ENCODE results near the gene AUTS2. TPM values are rescaled to one million over a fixed set of nuclear protein-coding genes. Genes with fewer than 3 reads are reported as not detected.

AUTS2 gene
- total RNA-seq (ENCODE audit: insufficient read depth, low replicate concordance), result 49.8 TPM

GRCh38 chr7:69598081-69598486 is at the start of gene AUTS2:
TSS of gene AUTS2 (plus strand) at chr7:69598475. CDS start at chr7:69599654, 1,179 bp downstream.
- peak; percentile 96 for DNase-seq (ENCODE audit: low spot score)

- DNase-seq (ENCODE audit: low spot score), result no peak
Observed at GRCh38 chr7:69550991-69551390, 47.3 kb upstream of the AUTS2 start.

- no peak for DNase-seq (ENCODE audit: low spot score)
Observed at GRCh38 chr7:69553190-69553589, 45.1 kb upstream of the AUTS2 start.

- no peak for DNase-seq (ENCODE audit: low spot score)
Observed at GRCh38 chr7:69561266-69561960, 36.9 kb upstream of the AUTS2 start.

GRCh38 chr7:69564454-69565417 is 33.5 kb upstream of the AUTS2 start:
- peak; percentile 85 for DNase-seq (ENCODE audit: low spot score)

- DNase-seq (ENCODE audit: low spot score), result no peak
Observed at GRCh38 chr7:69567800-69568199, 30.5 kb upstream of the AUTS2 start.

- DNase-seq (ENCODE audit: low spot score), result no peak
Observed at GRCh38 chr7:69568266-69568665, 30.0 kb upstream of the AUTS2 start.

- DNase-seq (ENCODE audit: low spot score), result no peak
Observed at GRCh38 chr7:69575651-69576050, 22.6 kb upstream of the AUTS2 start.

- DNase-seq (ENCODE audit: low spot score), result no peak
Observed at GRCh38 chr7:69577221-69577620, 21.1 kb upstream of the AUTS2 start.

GRCh38 chr7:69585169-69585568 is 13.1 kb upstream of the AUTS2 start:
- DNase-seq (ENCODE audit: low spot score), result no peak

- DNase-seq (ENCODE audit: low spot score), result no peak
Observed at GRCh38 chr7:69586321-69586720, 12.0 kb upstream of the AUTS2 start.

- DNase-seq (ENCODE audit: low spot score), result no peak
Observed at GRCh38 chr7:69588773-69589172, 9.5 kb upstream of the AUTS2 start.

GRCh38 chr7:69591805-69592204 is 6.5 kb upstream of the AUTS2 start:
- DNase-seq (ENCODE audit: low spot score), result no peak

- no peak for DNase-seq (ENCODE audit: low spot score)
Observed at GRCh38 chr7:69593511-69593910, 4.8 kb upstream of the AUTS2 start.

- DNase-seq (ENCODE audit: low spot score), result no peak
Observed at GRCh38 chr7:69595415-69595814, 2.9 kb upstream of the AUTS2 start.

- no peak for DNase-seq (ENCODE audit: low spot score)
Observed at GRCh38 chr7:69596056-69596455, 2.2 kb upstream of the AUTS2 start.

GRCh38 chr7:69596723-69597277 is 1.5 kb upstream of the AUTS2 start:
- no peak for DNase-seq (ENCODE audit: low spot score)

GRCh38 chr7:69597278-69598076 is 798 bp upstream of the AUTS2 start:
- DNase-seq (ENCODE audit: low spot score), result peak; percentile 47

GRCh38 chr7:69598487-69599285 is 411 bp downstream of the AUTS2 start:
- DNase-seq (ENCODE audit: low spot score), result peak; percentile 50

- DNase-seq (ENCODE audit: low spot score), result peak; percentile 32
Observed at GRCh38 chr7:69599286-69599954, 1.1 kb downstream of the AUTS2 start.

Data from umbilical cord (tissue), 2 donors.